ENCODE results near the gene CEMIP. TPM values are rescaled to one million over a fixed set of nuclear protein-coding genes. Genes with fewer than 3 reads are reported as not detected.

Gene CEMIP
- total RNA-seq, 2 experiments from 2014 or later, result not detected

GRCh38 chr15:80789796-80790195 is 10.6 kb downstream of the CEMIP start:
- H3K4me1 Mint-ChIP-seq (ENCODE audit: low read depth), result no peaks in the 10 kb centered on the region
- Histone ChIP-seq H3K4me1 (ENCODE audit: insufficient read depth, low read length) (no peaks in the 10 kb centered on the region), H3K27me3 (ENCODE audit: control insufficient read depth in 1 of 2, insufficient read depth in 2 of 2, low read length in 2 of 2) (peaks cover 0 to 6% of the 10 kb centered on the region in 2 experiments), H3K4me3 (ENCODE audit: low read length) (no peak overlapping the region), H3K27ac (ENCODE audit: low read depth in 1 of 2, low read length in 2 of 2) (no peak overlapping the region), H3K36me3 (ENCODE audit: insufficient read depth, low read length) (no peaks in the 10 kb centered on the region), H3K9me3 (ENCODE audit: control insufficient read depth in 1 of 2, insufficient read depth in 1 of 2, low read length in 2 of 2) (no peaks in the 10 kb centered on the region)
- H3K4me3 Mint-ChIP-seq, result no peak overlapping the region
- ATAC-seq (ENCODE audit: poor library complexity), result no peak
- no peaks in the 10 kb centered on the region for H3K36me3 Mint-ChIP-seq (ENCODE audit: low read depth)
- DNase-seq, result no peak
- CTCF ChIA-PET, result interaction anchor here (1.6 kb wide), 1 partner anchor 9 kb away, joined by 4 read pairs; no protein-coding TSS in a partner anchor
- POLR2A ChIA-PET, result no interaction called here
- no peak overlapping the region for H3K27ac Mint-ChIP-seq
- peaks cover 29% of the 10 kb centered on the region for H3K27me3 Mint-ChIP-seq
- H3K9me3 Mint-ChIP-seq, result no peaks in the 10 kb centered on the region
- TF ChIP-seq CTCF (IDR thresholded peaks at IDR 0.05), result no peak
- intact Hi-C loops (cut with DNase I, micrococcal nuclease), result no loop called here

- ChIA-PET POLR2A (no interaction called here), CTCF (interaction anchor here (1.6 kb wide), 1 partner anchor 9 kb away, joined by 4 read pairs; no protein-coding TSS in a partner anchor)
- intact Hi-C loops (cut with DNase I, micrococcal nuclease), result no loop called here
- Histone ChIP-seq H3K27me3 (ENCODE audit: control insufficient read depth in 1 of 2, insufficient read depth in 2 of 2, low read length in 2 of 2) (peaks cover 0 to 6% of the 10 kb centered on the region in 2 experiments), H3K36me3 (ENCODE audit: insufficient read depth, low read length) (no peaks in the 10 kb centered on the region), H3K4me1 (ENCODE audit: insufficient read depth, low read length) (no peaks in the 10 kb centered on the region), H3K9me3 (ENCODE audit: control insufficient read depth in 1 of 2, insufficient read depth in 1 of 2, low read length in 2 of 2) (no peaks in the 10 kb centered on the region), H3K27ac (ENCODE audit: low read depth in 1 of 2, low read length in 2 of 2) (no peak overlapping the region), H3K4me3 (ENCODE audit: low read length) (no peak overlapping the region)
- peaks cover 27% of the 10 kb centered on the region for H3K27me3 Mint-ChIP-seq
- no peaks in the 10 kb centered on the region for H3K4me1 Mint-ChIP-seq (ENCODE audit: low read depth)
- no peak overlapping the region for H3K4me3 Mint-ChIP-seq
- DNase-seq (no peak), ATAC-seq (ENCODE audit: poor library complexity) (no peak)
- no peaks in the 10 kb centered on the region for H3K36me3 Mint-ChIP-seq (ENCODE audit: low read depth)
- H3K9me3 Mint-ChIP-seq, result no peaks in the 10 kb centered on the region
- H3K27ac Mint-ChIP-seq, result no peak overlapping the region
- no peak for TF ChIP-seq CTCF (IDR thresholded peaks at IDR 0.05)
Measured at GRCh38 chr15:80790236-80790635, 11.1 kb downstream of the CEMIP start.

- no peaks in the 10 kb centered on the region for H3K36me3 Mint-ChIP-seq (ENCODE audit: low read depth)
- ATAC-seq (ENCODE audit: poor library complexity) (no peak), DNase-seq (no peak)
- ChIA-PET CTCF (interaction anchor here (1.6 kb wide), 1 partner anchor 8 kb away, joined by 4 read pairs; no protein-coding TSS in a partner anchor), POLR2A (no interaction called here)
- H3K27ac Mint-ChIP-seq, result no peak overlapping the region
- H3K27me3 ChIP-seq (ENCODE audit: control insufficient read depth in 1 of 2, insufficient read depth in 2 of 2, low read length in 2 of 2), result peaks cover 0 to 6% of the 10 kb centered on the region in 2 experiments
- H3K9me3 ChIP-seq (ENCODE audit: control insufficient read depth in 1 of 2, insufficient read depth in 1 of 2, low read length in 2 of 2), result no peaks in the 10 kb centered on the region
- no peaks in the 10 kb centered on the region for H3K4me1 ChIP-seq (ENCODE audit: insufficient read depth, low read length)
- H3K4me3 Mint-ChIP-seq, result no peak overlapping the region
- intact Hi-C loops (cut with DNase I, micrococcal nuclease), result no loop called here
- no peak overlapping the region for H3K4me3 ChIP-seq (ENCODE audit: low read length)
- H3K9me3 Mint-ChIP-seq, result no peaks in the 10 kb centered on the region
- H3K36me3 ChIP-seq (ENCODE audit: insufficient read depth, low read length), result no peaks in the 10 kb centered on the region
- H3K27me3 Mint-ChIP-seq, result peaks cover 29% of the 10 kb centered on the region
- TF ChIP-seq CTCF (IDR thresholded peaks at IDR 0.05), result no peak
- H3K27ac ChIP-seq (ENCODE audit: low read depth in 1 of 2, low read length in 2 of 2), result no peak overlapping the region
- no peaks in the 10 kb centered on the region for H3K4me1 Mint-ChIP-seq (ENCODE audit: low read depth)
Measured at GRCh38 chr15:80791004-80791403, 11.8 kb downstream of the CEMIP start.
